ENCODE measurements around the gene ZFP30. TPM values are rescaled to one million over a fixed set of nuclear protein-coding genes. Genes with fewer than 3 reads are reported as not detected.

Gene ZFP30
- total and polyA plus RNA-seq, 2 of the 13 experiments (the other 11 are each of a cell fraction or from before 2014, with no cell fraction given), result 3.4 to 19.2 TPM

GRCh38 chr19:37691881-37692504 is 36.7 kb upstream of the ZFP30 start (continued):
- TF ChIP-seq AKNA (CRISPR knock-in tag; IDR thresholded peaks at IDR 0.05; ENCODE audit: borderline replicate concordance) (no peak), ZNF550 (CRISPR knock-in tag; IDR thresholded peaks at IDR 0.05; ENCODE audit: borderline replicate concordance) (0 out of 2 replicates have a peak, but pooled peaks have one; percentile 86)

- BruUV-seq (replicated peaks), result no TSS peak
- no peak overlapping the region for H3K27ac ChIP-seq (ENCODE audit: extremely low read length, insufficient read depth, low read length)
- CTCF ChIA-PET (ENCODE audit: low intra/inter-chr PET ratio, low total read pairs), result no interaction called here
These were observed 28.3 kb upstream of the ZFP30 start for GRCh38 chr19:37683520-37683919.

More at GRCh38 chr19:37683520-37683919, 28.3 kb upstream of the ZFP30 start:
- Histone ChIP-seq H3K4me1 (ENCODE audit: insufficient read depth, low read length) (no peaks in the 10 kb centered on the region), H3K79me2 (ENCODE audit: insufficient read depth, low read length) (no peaks in the 10 kb centered on the region), H3K4me2 (ENCODE audit: low read depth, low read length) (no peak overlapping the region), H3K27me3 (ENCODE audit: control insufficient read depth in 1 of 2, insufficient read depth in 2 of 2, low read length in 2 of 2) (no peaks in the 10 kb centered on the region), H3K9ac (ENCODE audit: insufficient read depth, low read depth, low read length) (no peak overlapping the region), H3K9me3 (ENCODE audit: low read length) (peaks cover 22% of the 10 kb centered on the region), H2AFZ (ENCODE audit: low read length) (no peak overlapping the region), H4K20me1 (ENCODE audit: insufficient read depth, low read length) (no peaks in the 10 kb centered on the region), H3K36me3 (replicated peaks in 1 of 2; ENCODE audit: control insufficient read depth in 1 of 2, insufficient read depth in 2 of 2, low read length in 2 of 2) (peaks cover 0 to 2% of the 10 kb centered on the region in 2 experiments; a peak in 1 of 5 replicates), H3K4me3 (replicated peaks in 1 of 3; ENCODE audit: insufficient read depth in 1 of 3, low read depth in 2 of 3, low read length in 3 of 3) (no peak overlapping the region)
- TF ChIP-seq RBFOX2 (IDR thresholded peaks at IDR 0.05; ENCODE audit: low read depth, low read length) (no peak), ATF7 (IDR thresholded peaks at IDR 0.05) (peak; percentile 76), ATF7 (CRISPR knock-in tag; IDR thresholded peaks at IDR 0.05) (no peak)
- WGBS (ENCODE audit: low lambda C conversion rate), result 98% methylated on average over 3 of the region's 3 CpGs
- in situ Hi-C loops (cut with HindIII; ENCODE audit: extremely low pct_ligation_motif_present, low pct_unique_long_range_greater_than_20kb) (no loop called here), intact Hi-C loops (cut with micrococcal nuclease; ENCODE audit: unreplicated experiment) (no loop called here)
- DNase-seq (ENCODE audit: low spot score) (no peak), FAIRE-seq (no peak), ATAC-seq (no peak)
- POLR2A ChIA-PET, result no interaction called here
